Liver (tissue), 3 donors: ENCODE results near the gene TYW1.
"Not testable (repeated sequence)": the region's sequence is repeated elsewhere in the genome, so short reads cannot be mapped to it uniquely, and the experiment has no call there.

Experiments used
- CTCF ChIP-seq: fragments of 150-350 bp; IDR thresholded peaks from 2 replicates; pipeline ENCODE4 v1.5.1; 2017; ENCODE audit warnings: improper control_type of control experiment, low read depth, low read length; ENCODE audit not compliant: missing input control
- GABPA ChIP-seq, 2 donors: IDR thresholded peaks in 1 of 2; conservative IDR thresholded peaks in 1 of 2; 2 replicates each; pipeline ENCODE4 v1.6.1; 2016; ENCODE audit warnings: antibody characterized with exemption in 2 of 2, mild to moderate bottlenecking in 1 of 2, moderate library complexity in 1 of 2
- YY1 ChIP-seq: IDR thresholded peaks from 2 replicates; pipeline ENCODE4 v1.6.1; 2016; ENCODE audit warnings: antibody characterized with exemption, mild to moderate bottlenecking
- TF ChIP-seq, protein P1 (sequence below): IDR thresholded peaks from 2 replicates; pipeline ENCODE4 v1.6.1; 2016; ENCODE audit warnings: antibody characterized with exemption
- donor health status: healthy.
- donor health status: healthy.

- TF ChIP-seq CTCF; GABPA (IDR thresholded peaks at IDR 0.05 in 1 of 2, conservative IDR thresholded peaks at IDR 0.05 in 1 of 2); YY1: not testable (repeated sequence)
- TF ChIP-seq, protein P1, sequence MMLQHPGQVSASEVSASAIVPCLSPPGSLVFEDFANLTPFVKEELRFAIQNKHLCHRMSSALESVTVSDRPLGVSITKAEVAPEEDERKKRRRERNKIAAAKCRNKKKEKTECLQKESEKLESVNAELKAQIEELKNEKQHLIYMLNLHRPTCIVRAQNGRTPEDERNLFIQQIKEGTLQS, result not testable (repeated sequence)
Observed at GRCh38 chr7:67111342-67111741, 114.7 kb downstream of the TYW1 start.
